Muscle layer of colon (tissue), 2 donors: ENCODE data around the gene PDHX.

Experiments used
- H3K27ac ChIP-seq: one replicate; pipeline ENCODE4 v1.7.0; 2013; ENCODE audit warnings: low read depth, mild to moderate bottlenecking, low read length, moderate library complexity
- H3K27me3 ChIP-seq, 2 donors: one replicate each; pipeline ENCODE4 v1.7.0; 2013; ENCODE audit warnings: low read length in 2 of 2, mild to moderate bottlenecking in 2 of 2; ENCODE audit not compliant: insufficient read depth in 2 of 2, control insufficient read depth in 1 of 2
- H3K36me3 ChIP-seq: one replicate; pipeline ENCODE4 v1.7.0; 2013; ENCODE audit warnings: mild to moderate bottlenecking, low read length; ENCODE audit not compliant: insufficient read depth
- H3K4me1 ChIP-seq: one replicate; pipeline ENCODE4 v1.7.0; 2013; ENCODE audit warnings: mild to moderate bottlenecking, low read length; ENCODE audit not compliant: insufficient read depth
- H3K4me3 ChIP-seq, 2 donors: one replicate each; pipeline ENCODE4 v1.7.0; 2013; ENCODE audit warnings: low read length in 2 of 2, low read depth in 1 of 2, mild to moderate bottlenecking in 1 of 2, moderate library complexity in 1 of 2
- H3K9ac ChIP-seq: one replicate; pipeline ENCODE4 v1.7.0; 2013; ENCODE audit warnings: low read length
- H3K9me3 ChIP-seq: one replicate; pipeline ENCODE4 v1.7.0; 2013; ENCODE audit warnings: mild to moderate bottlenecking, low read length
- donor health status: abdominal sarcoma.
- donor health status: Adenocarcinoma of cecum.

Gene PDHX

DNA sequence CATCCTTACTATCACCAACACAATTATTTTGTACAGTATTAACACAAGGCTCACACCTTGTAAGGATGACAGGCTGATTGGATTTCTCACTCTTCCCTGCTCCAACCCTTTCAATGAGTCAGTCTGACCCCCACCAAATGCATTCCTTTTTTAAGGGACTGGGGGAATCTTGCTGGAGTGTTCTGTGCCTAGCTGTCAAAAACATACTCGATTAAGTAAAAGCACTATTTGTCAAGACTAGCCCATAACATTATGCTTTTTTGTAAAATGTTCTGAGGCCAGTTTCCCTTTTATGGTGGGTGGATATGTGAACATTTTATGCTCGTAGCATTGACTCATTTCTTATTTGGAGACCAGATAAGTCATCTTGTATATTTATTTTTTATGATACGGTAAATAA is 87.2 kb downstream of the PDHX start:
- peaks cover 8% of the 10 kb centered on the region for H3K4me1 ChIP-seq
- H3K27me3 ChIP-seq, result no peaks in the 10 kb centered on the region
- H3K27ac ChIP-seq, result no peak overlapping the region

DNA sequence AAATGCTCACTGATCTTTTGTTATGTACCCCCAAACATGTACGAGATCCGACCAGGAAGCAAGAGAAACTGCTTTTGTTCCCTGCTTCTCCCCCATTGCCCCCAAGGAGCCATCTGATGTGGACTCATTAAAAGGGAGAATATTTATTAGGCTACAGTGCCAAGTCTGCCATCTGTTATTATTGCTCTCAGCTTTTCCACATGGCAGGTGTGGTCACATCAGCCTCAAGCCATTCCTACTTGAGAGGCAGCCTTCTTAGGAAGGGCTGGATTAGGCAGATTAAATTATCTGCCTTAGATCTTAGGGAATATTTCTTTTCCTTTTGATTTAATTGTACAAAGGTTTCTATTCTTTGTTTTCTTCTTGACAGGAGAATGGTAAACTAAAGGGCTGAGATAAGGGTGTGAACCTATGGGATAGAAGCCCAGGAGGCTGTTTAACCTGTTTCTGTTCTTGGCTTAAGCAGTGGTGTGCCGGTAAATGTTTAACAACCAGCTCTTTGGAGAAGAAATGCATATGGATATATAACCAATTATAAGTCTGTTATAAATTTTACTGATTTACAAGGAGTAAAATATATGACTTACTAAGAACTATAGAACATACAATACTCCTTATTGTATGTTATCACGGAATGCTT is 88.8 kb downstream of the PDHX start:
- Histone ChIP-seq H3K4me1 (peaks cover 16% of the 10 kb centered on the region), H3K9ac (no peak overlapping the region), H3K9me3 (no peaks in the 10 kb centered on the region), H3K27me3 (no peaks in the 10 kb centered on the region), H3K27ac (no peak overlapping the region), H3K4me3 (no peak overlapping the region), H3K36me3 (no peaks in the 10 kb centered on the region)

More for the DNA sequence above, 87.2 kb downstream of the PDHX start:
- no peaks in the 10 kb centered on the region for H3K36me3 ChIP-seq
- no peak overlapping the region for H3K9ac ChIP-seq
- H3K9me3 ChIP-seq, result no peaks in the 10 kb centered on the region
- H3K4me3 ChIP-seq, result no peak overlapping the region

DNA sequence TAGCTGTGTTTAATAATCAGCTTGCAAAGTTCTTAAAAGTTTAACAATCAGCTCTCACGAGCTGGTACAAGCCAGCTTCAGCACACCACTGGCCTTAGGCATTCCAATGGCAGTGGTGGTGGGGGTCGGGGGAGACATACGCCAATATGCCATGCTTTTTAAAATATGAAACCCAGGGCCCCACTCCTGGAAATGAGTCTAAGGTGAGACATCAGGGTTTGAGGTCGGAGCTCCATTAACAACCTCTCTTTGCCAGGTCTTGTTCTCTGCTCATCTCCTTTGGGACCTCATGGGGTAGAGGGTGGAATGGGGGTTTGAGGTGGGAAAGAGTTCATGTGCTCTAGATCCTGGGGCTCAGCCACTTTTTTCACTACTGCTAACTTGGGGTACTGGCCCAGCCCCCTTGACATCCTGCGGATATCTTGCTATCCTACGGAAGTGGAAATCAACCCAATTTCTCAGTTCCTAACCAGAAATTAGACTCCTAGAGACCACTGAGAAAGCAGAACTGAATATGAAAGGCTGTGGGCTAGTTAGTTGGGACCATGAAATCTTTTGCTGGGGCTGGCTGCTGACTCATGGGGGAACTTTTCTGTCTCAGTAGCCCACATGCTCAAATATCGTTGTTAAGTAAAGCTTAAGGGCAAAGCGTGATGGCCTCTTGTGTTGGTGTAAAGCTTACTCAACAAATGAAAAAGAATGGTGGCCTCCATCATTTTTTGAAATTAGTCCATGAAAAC is 90.1 kb downstream of the PDHX start:
- no peak overlapping the region for H3K4me3 ChIP-seq
- peaks cover 16% of the 10 kb centered on the region for H3K4me1 ChIP-seq
- H3K27ac ChIP-seq, result no peak overlapping the region
- no peaks in the 10 kb centered on the region for H3K9me3 ChIP-seq
- H3K36me3 ChIP-seq, result no peaks in the 10 kb centered on the region
- no peaks in the 10 kb centered on the region for H3K27me3 ChIP-seq
- no peak overlapping the region for H3K9ac ChIP-seq

DNA sequence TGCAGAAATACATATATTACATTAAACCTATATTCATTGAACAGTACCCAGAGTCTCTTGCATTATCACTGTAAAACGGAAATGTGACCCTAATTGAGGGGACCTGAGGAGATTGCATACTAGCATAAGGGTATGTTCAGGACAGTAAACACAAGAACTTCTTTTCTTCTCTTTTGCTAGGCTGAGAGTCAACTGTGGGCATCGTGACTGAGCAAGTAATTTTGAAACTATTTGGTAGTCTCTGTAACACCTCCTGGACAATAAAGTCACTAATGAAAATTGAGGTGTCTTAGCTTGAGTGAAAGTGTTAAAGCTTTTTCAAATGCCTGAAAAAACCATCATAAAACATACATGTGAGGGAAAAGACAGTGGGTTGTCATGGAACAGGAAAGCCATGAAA is 90.9 kb downstream of the PDHX start:
- H3K9ac ChIP-seq, result no peak overlapping the region
- no peak overlapping the region for H3K4me3 ChIP-seq
- H3K27ac ChIP-seq, result no peak overlapping the region
- peaks cover 16% of the 10 kb centered on the region for H3K4me1 ChIP-seq
- no peaks in the 10 kb centered on the region for H3K27me3 ChIP-seq
- no peaks in the 10 kb centered on the region for H3K36me3 ChIP-seq
- no peaks in the 10 kb centered on the region for H3K9me3 ChIP-seq

DNA sequence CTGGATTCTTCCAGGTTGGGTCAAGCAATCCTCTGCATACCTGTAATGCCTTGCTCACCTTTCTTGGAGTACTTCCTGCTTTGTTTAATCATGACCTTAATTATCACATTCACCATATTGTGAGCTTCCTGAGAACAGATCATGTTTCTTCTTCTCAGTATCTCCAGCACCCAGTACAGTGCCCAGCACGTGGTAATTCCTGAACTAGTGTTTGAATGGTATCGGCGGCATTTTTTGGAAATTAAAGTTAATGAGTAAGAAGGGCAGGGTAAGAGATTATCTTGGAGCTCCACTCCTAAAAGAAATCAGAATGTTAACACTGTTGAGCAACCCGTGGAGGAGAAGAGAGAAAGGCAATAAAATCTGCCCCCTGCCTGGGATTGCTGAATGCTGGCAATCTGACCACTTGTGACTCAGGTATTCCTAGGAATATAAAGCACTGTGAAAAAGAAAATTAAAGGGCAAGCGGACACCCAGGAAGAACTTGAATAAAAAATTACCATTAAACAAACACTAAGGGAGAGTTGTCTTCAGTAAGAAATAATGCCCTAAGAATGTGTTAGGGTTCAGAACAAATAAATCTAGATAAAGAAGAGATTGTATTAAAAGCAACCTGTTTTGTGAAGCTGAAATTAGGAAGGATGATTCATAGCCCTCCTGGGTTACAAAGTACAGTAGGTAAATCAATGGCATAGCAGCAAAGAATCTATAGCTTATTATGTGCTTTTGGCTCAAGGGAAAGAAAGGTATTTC is 92.9 kb downstream of the PDHX start:
- Histone ChIP-seq H3K27ac (no peak overlapping the region), H3K36me3 (no peaks in the 10 kb centered on the region), H3K9ac (no peak overlapping the region), H3K4me3 (no peak overlapping the region), H3K4me1 (peaks cover 15% of the 10 kb centered on the region), H3K9me3 (no peaks in the 10 kb centered on the region), H3K27me3 (no peaks in the 10 kb centered on the region)

DNA sequence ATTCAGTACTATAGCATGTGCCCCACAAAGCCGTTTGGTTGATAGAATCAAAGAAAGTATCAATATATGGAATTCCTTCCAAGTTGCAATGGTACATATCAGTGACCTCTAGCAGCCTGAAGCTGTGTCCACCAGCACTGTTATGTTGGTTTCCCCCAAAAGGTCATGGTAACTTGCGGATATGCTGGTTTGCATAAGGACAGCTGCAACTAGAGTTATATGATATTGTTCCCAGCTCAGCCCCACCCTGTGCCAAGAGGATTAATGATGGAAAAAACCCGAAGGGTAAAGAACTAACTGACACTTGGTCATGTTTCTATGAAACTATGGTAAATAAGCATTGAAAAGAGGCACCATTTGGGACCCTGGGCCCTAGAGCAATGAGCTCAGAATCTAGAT is 93.5 kb downstream of the PDHX start:
- Histone ChIP-seq H3K27ac (no peak overlapping the region), H3K36me3 (no peaks in the 10 kb centered on the region), H3K4me1 (peaks cover 19% of the 10 kb centered on the region), H3K9ac (no peak overlapping the region), H3K27me3 (no peaks in the 10 kb centered on the region), H3K9me3 (no peaks in the 10 kb centered on the region), H3K4me3 (no peak overlapping the region)

DNA sequence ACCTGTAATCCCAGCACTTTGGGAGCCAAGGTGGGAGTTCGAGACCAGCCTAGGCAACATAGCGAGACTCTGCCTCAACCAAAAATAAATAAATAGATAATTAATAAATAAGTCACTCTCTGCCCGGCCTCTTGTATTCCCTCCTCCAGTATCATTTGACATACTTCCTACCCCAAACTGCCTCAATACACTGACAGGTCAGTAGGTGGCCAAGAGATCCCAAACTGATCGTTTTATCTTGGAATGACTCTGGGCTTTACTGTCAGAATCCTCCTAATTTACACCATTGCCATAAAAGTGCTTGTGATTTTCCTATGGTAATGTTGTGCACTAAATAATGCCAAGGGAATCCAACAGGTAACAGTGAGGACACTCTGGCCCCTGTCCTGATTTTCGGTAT is 94.2 kb downstream of the PDHX start:
- Histone ChIP-seq H3K9me3 (no peaks in the 10 kb centered on the region), H3K4me3 (no peak overlapping the region), H3K36me3 (no peaks in the 10 kb centered on the region), H3K27me3 (no peaks in the 10 kb centered on the region), H3K4me1 (peaks cover 19% of the 10 kb centered on the region), H3K9ac (no peak overlapping the region), H3K27ac (no peak overlapping the region)

DNA sequence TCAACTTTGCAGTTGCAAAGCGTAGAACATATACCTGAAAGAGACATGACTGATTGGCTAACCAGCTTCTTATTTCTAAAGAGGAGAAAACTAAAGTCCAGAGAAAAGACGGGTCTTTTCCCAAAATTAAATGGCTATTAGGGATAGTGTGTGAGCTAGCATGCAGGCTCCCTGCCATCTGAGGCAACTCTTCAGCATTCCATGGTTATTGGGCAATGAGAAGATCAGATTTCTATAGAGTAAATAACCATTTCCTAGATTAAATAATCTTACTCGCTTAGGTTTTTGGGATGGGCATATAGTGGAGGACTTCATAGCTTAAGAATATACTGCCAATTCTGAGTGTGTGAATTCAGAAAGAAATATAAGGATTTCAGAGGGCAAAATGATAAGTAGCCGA is 95.0 kb downstream of the PDHX start:
- Histone ChIP-seq H3K4me1 (peaks cover 19% of the 10 kb centered on the region), H3K9me3 (no peaks in the 10 kb centered on the region), H3K9ac (no peak overlapping the region), H3K27ac (no peak overlapping the region), H3K27me3 (no peaks in the 10 kb centered on the region), H3K36me3 (no peaks in the 10 kb centered on the region), H3K4me3 (no peak overlapping the region)

DNA sequence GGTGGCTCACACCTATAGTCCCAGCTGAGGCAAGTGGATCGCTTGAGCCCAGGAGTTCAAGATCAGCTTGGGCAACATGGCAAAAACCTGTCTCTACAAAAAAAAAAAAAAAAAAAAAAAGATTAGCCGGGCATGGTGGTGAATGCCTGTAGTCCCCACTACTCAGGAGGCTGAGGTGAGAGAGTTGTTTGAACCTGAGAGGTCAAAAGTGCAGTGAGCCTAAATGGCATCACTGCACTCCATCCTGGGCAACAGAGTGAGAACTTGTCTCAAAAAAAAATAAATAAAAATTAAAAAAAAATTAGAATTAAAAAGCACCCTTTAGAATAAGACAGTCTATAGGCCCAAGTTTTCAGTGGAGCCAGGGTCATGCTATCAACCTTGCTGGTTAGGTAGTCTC is 95.5 kb downstream of the PDHX start:
- Histone ChIP-seq H3K27me3 (no peaks in the 10 kb centered on the region), H3K36me3 (no peaks in the 10 kb centered on the region), H3K4me1 (peaks cover 19% of the 10 kb centered on the region), H3K4me3 (no peak overlapping the region), H3K9ac (no peak overlapping the region), H3K27ac (no peak overlapping the region), H3K9me3 (no peaks in the 10 kb centered on the region)

DNA sequence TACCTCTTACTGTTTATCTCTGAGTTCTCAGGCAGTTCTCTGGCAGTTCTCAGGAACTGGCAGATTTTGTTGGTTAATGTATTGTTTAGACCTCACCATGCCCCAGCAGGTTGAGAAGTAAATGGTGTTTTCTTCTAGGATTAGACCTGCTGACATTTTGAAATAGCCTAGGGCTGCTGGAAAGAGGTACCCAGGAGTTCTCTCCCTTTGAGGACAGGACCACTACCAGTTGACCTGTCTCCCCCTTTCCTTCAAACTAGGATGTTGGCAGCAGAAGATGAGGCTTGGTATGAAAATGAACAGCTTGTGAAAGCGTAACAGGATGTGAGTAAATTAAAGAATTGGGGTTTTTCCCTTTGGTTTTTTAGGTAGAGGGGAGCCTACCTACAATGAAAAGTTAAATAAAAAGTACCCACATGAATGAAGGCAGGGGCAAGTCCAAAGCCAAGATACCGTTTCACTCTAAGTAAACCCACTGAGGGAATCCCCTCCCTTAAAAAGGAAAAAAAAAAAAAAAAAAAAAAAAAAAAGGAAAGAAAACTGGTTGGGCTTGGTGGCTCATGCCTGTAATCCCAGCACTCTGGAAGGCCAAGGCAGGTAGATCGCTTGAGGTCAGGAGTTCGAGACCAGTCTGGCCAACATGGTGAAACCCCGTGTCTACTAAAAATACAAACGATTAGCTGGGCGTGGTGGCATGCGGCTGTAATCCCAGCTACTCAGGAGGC is 96.2 kb downstream of the PDHX start:
- H3K4me1 ChIP-seq, result peaks cover 19% of the 10 kb centered on the region
- H3K9me3 ChIP-seq, result no peaks in the 10 kb centered on the region
- no peak overlapping the region for H3K27ac ChIP-seq
- no peak overlapping the region for H3K9ac ChIP-seq
- H3K36me3 ChIP-seq, result no peaks in the 10 kb centered on the region
- H3K4me3 ChIP-seq, result no peak overlapping the region
- H3K27me3 ChIP-seq, result no peaks in the 10 kb centered on the region

DNA sequence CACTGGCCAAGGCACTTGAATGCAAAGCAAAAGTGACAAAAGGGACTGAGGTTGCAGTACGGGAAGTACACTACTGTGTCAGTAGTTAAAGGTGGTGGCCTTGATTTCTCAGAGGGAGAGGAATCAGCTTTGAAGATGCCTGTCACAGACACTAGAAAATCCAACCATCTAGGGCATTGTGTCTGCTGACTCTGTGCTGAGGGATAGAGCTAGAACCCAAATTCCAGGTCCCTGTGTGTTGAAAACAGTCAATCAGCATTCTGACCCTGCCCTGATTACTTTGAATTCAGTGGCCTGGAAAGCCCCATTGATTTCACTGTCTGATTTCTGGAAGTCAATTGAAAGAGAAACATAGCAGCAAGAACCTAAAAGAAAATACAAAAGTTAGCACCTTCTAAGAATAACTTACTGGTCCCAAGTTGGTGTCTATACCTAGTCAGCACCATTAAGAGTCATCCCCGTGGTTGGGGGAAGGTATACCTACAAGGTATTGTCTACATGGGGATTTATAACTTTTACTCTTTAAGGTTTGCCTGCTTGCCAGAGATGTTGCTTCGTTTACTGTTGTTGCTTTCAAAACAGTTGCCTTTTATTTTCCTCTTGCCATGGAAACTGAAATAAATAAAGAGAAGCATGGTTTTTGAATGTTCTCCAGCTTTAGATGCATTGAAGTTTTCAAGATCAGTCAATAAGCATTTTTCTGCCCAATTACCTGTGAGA is 97.3 kb downstream of the PDHX start:
- H3K36me3 ChIP-seq, result no peaks in the 10 kb centered on the region
- no peak overlapping the region for H3K27ac ChIP-seq
- H3K9me3 ChIP-seq, result no peaks in the 10 kb centered on the region
- H3K4me3 ChIP-seq, result no peak overlapping the region
- H3K4me1 ChIP-seq, result peaks cover 19% of the 10 kb centered on the region
- no peaks in the 10 kb centered on the region for H3K27me3 ChIP-seq
- H3K9ac ChIP-seq, result no peak overlapping the region
